Measurements from ENCODE around the gene METAP1D. TPM values are rescaled to one million over a fixed set of nuclear protein-coding genes. Genes with fewer than 3 reads are reported as not detected.

METAP1D gene
- total RNA-seq, 1 donor from 2014 or later, result 8.3 TPM

DNA sequence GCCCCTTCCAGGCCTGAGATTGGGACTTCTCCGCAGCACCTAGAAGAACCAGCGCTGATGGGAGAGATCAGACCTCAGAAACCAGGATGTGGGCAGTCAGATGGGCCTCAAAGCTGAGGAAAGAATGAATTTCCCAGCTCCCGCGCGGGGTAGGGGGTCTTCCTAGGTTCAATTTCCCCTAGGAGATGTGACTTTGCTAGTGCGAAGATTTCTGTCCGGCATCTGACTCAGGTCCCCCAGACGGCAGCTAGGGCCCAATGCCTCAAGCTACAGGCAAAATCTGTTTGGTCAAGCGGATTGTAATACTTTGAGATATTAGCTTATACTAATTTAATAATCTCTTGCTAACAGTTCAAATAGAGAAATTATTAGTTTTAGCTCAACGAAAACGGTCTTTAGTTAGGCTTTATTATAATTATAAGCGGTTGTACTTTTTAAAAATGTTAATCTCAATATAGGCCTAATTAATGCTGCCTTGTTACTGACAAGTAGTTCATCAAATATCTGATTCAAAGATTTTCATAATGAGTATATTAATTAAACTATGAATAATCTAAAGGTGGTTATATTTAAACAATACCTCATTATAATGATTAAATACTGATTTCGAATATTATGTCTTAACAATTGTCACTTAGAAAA lies 91.4 kb downstream of the METAP1D start:
- DNase-seq (ENCODE audit: low spot score, unreplicated experiment), result no peak
- H3K27ac Mint-ChIP-seq, result no peak overlapping the region
- H3K27me3 Mint-ChIP-seq, result peaks cover 94% of the 10 kb centered on the region
- no peaks in the 10 kb centered on the region for H3K9me3 Mint-ChIP-seq (ENCODE audit: low read depth)
- H3K36me3 Mint-ChIP-seq (ENCODE audit: insufficient read depth), result no peaks in the 10 kb centered on the region
- peaks cover 8% of the 10 kb centered on the region for H3K4me1 Mint-ChIP-seq (ENCODE audit: low read depth)
- H3K4me3 Mint-ChIP-seq (ENCODE audit: low read depth), result no peak overlapping the region
- TF ChIP-seq, protein P1, sequence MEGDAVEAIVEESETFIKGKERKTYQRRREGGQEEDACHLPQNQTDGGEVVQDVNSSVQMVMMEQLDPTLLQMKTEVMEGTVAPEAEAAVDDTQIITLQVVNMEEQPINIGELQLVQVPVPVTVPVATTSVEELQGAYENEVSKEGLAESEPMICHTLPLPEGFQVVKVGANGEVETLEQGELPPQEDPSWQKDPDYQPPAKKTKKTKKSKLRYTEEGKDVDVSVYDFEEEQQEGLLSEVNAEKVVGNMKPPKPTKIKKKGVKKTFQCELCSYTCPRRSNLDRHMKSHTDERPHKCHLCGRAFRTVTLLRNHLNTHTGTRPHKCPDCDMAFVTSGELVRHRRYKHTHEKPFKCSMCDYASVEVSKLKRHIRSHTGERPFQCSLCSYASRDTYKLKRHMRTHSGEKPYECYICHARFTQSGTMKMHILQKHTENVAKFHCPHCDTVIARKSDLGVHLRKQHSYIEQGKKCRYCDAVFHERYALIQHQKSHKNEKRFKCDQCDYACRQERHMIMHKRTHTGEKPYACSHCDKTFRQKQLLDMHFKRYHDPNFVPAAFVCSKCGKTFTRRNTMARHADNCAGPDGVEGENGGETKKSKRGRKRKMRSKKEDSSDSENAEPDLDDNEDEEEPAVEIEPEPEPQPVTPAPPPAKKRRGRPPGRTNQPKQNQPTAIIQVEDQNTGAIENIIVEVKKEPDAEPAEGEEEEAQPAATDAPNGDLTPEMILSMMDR (IDR thresholded peaks at IDR 0.05; ENCODE audit: unreplicated experiment), result no peak

DNA sequence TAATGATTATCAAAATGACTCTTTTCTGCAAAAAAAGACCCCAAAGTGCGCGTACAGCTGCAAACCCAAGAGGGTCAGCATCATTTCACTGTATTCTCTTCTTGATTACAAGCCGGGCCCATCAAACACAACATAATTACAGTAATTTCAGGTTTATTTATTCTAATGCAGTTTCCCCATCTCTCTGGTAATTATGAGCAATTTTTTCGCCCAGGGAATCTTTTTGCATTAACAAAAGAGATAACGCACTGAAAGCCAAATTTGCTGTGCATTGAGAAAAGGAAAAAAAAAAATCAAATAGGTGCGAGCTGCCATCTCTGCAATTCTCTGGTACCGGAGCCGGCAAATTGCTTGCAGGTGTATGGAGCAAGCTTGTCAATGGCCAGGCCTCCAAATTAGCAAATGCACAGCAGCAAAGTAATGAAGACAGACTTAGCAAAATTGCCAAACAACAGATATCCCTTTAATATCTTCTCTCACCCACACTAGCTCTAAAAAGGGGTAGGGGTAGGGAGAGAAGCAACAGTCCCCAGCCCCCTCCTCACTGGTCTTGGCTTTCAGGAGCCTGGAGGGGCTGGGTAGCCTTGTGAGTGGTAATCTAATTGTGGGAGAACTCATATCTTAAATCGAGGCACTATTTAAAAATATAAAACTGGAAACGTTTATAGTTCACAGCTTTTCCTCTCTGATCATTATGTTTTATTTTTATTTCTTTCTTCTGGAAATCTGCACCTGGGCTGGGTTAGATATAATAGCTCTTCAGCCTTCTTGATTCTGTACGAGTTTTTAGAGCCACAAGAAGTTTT lies 92.2 kb downstream of the METAP1D start:
- H3K36me3 Mint-ChIP-seq (ENCODE audit: insufficient read depth), result no peaks in the 10 kb centered on the region
- peaks cover 6% of the 10 kb centered on the region for H3K4me1 Mint-ChIP-seq (ENCODE audit: low read depth)
- H3K9me3 Mint-ChIP-seq (ENCODE audit: low read depth), result no peaks in the 10 kb centered on the region
- no peak overlapping the region for H3K27ac Mint-ChIP-seq
- no peak overlapping the region for H3K4me3 Mint-ChIP-seq (ENCODE audit: low read depth)
- TF ChIP-seq, protein P1 (IDR thresholded peaks at IDR 0.05; ENCODE audit: unreplicated experiment), result no peak
- H3K27me3 Mint-ChIP-seq, result peaks cover 92% of the 10 kb centered on the region
- DNase-seq (ENCODE audit: low spot score, unreplicated experiment), result no peak

DNA sequence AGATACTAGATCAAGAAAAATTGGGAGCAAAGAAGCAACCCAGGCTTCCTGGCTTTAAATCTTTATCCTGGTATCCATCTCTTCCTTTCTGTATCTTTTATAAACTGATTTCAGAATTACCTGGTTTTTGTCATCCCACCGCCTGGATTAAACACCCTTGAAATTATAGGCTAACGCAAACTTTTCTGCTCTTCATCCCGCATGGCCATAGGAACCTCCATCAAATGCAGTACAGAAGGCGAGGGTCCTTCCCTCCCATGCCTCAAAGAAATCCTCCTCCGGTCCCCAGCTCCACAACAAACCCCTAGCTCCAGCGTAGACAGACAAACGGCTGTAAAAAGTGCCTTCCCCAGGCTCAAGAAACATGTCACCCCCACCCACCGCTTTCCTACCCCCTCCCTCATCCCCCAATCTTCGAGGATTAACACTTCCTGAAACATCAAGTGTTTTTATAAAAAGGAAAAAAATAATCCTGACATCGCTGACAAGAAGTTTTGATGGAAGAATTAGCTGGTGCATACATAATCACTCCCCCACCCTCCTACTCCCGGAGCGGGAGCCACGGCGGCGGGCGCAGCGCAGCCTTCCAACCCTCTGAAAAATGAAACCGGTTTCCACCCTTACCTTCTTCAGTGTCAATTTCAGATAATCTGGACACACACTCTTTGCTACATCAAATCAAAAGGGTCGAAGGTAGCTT lies 93.1 kb downstream of the METAP1D start:
- Mint-ChIP-seq H3K27me3 (peaks cover 92% of the 10 kb centered on the region), H3K36me3 (ENCODE audit: insufficient read depth) (no peaks in the 10 kb centered on the region), H3K27ac (no peak overlapping the region), H3K4me3 (ENCODE audit: low read depth) (no peak overlapping the region), H3K9me3 (ENCODE audit: low read depth) (no peaks in the 10 kb centered on the region), H3K4me1 (ENCODE audit: low read depth) (peaks cover 7% of the 10 kb centered on the region)
- TF ChIP-seq, protein P1 (IDR thresholded peaks at IDR 0.05; ENCODE audit: unreplicated experiment), result no peak
- no peak for DNase-seq (ENCODE audit: low spot score, unreplicated experiment)

DNA sequence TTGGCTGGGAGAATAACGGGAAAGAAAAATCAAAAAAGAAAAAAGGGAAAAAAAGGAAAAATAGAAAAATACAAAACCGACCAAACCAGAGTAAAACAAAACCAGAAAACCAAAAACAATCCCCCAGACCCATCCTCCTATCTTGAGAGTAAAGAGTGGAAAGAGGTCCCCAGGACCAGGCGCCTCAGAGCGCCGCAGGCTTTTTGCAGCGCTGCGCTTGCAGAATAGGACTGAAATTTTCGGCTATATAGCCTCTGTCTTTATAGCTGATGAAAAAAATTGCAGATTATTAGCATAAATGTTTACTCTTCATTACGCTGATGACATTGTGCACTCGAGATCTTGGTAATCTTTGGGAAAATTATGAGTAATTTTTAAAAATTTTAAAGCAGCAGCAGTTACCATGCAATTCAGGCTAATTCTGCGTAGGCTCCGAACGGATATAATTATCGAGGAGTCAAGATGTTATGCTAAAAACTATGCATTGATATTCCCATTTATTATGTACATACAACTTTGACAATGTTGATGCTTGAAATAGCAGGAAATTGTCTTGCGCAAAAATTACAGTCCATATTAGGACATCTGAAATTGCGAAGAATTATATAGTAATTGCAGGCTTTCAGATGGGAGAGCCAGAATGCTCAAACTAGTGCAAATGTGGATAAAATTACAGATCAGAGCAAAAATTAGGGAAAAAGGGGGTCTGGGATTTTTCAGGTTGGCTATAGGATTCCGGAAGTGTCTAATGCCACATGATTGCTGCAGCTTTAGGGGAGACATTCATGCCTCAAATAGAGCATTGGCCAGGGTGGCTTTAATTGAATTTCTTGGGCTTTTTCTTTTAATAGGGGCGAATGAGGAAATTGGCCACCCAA lies 93.9 kb downstream of the METAP1D start:
- H3K9me3 Mint-ChIP-seq (ENCODE audit: low read depth), result no peaks in the 10 kb centered on the region
- peaks cover 10% of the 10 kb centered on the region for H3K4me1 Mint-ChIP-seq (ENCODE audit: low read depth)
- H3K36me3 Mint-ChIP-seq (ENCODE audit: insufficient read depth), result no peaks in the 10 kb centered on the region
- H3K27ac Mint-ChIP-seq, result peak overlapping the region; percentile 28
- peaks cover 91% of the 10 kb centered on the region for H3K27me3 Mint-ChIP-seq
- TF ChIP-seq, protein P1 (IDR thresholded peaks at IDR 0.05; ENCODE audit: unreplicated experiment), result no peak
- no peak overlapping the region for H3K4me3 Mint-ChIP-seq (ENCODE audit: low read depth)
- DNase-seq (ENCODE audit: low spot score, unreplicated experiment), result no peak

Data from progenitor cell of endocrine pancreas (in vitro differentiated cells).